ENCODE data around the gene CUX1.

Gene CUX1

GRCh38 chr7:102054158-102054557 lies 236.7 kb downstream of the CUX1 start:
- no peak for DNase-seq

DNA sequence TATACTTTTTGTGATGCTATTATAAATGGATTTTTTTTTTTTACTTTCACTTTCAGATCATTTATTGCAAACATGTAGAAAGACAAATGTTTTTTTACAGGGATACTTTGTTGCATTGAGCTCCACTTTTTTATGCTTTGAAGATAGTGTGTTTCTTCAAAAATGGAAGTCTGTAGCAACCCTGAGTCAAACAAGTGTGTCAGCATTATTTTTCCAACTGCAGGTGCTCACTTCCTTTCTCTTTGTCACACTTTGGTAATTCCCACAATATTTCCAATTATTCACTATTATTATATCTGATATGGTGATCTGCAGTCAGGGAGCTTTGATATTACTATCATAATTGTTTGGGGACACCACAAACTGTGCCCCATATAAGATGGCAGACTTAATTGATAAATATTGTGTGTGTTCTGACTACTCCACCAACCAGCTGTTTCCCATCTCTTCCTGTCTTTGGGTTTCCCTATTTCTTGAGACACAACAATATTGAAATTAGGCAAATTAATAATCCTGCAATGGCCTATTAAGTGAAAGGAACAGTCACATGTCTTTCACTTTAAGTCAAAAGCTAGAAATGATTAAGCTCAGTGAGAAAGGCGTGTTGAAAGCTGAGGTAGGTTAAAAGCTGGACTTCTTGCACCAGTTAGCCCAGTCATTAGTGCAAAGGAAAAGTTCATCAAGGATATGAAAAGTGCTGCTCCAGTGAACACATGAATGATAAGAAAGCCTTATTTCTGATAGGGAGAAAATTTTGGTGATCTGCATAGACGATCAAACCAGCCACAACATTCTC lies 238.0 kb downstream of the CUX1 start:
- DNase-seq: no peak

- no peak for DNase-seq
Observed at GRCh38 chr7:102059524-102059923, 242.1 kb downstream of the CUX1 start.

DNA sequence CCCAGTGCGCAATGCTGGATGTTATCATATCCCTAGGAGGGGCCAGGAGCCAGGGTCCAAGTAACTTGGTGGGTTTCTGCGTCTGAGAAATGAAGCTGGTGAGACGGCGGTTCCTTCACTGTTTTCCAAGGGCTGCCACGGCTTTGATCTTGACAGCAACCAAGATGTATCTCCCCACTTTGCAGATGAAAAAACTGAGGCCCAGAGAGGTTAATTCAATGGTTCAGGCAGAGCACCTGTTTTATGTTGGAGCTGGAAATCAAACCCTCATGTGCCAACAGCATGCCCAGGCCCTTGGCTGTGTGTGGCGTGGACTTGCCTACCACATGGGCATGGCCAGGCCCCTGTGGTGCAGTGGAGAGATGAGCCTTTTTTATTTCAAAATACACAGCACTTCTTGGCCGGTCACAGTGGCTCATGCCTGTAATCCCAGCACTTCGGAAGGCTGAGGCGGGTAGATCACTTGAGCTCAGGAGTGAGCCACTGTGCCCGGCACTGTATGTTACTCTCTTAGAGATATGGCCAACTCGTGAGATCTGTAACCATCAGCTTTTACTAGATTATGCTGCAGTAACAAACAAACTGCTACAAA lies 244.0 kb downstream of the CUX1 start:
- DNase-seq: no peak

DNA sequence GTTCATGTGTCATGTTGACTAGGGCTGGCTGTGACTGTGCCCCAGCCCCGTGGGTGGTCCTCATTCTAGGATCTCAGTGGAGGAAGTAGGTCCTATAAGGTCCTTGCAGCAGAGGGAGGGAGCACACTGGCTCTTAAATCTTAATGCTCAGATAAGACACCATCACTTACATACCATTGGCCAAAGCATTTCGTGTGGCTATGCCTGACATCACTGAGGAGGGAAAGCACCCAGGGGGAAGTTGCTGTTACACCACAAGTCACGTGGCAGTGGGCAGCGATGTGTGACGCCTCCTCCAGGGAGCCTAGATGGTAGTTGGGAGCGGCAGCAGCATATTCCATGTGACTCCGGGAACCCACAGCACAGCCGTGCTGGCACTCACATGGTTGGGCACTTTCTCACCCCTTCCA lies 244.6 kb downstream of the CUX1 start:
- peak; percentile 12 for DNase-seq

DNA sequence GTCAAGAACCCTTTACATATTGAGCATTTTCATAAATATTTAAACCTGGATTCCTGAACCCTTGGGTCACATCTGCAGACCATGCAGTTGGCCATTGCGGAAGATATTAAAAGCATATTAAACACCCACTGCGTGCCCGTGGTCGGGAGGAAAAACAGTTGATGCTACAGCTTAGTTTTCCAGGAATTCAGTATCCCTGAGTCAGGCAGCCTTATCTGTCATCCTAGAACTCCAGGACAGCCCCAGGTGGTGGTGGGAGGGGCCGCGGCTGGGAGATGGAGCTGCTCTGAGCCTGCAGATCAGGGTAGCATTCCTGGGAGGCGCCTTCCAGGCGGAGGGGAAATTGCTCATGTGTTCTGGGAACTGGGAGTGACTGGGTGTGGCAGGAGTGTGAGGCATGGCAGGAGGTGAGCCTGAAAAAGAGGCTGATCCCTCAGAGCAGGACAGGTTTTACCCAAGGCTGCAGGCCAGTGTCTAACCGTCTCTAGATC lies 246.3 kb downstream of the CUX1 start:
- DNase-seq: no peak

DNA sequence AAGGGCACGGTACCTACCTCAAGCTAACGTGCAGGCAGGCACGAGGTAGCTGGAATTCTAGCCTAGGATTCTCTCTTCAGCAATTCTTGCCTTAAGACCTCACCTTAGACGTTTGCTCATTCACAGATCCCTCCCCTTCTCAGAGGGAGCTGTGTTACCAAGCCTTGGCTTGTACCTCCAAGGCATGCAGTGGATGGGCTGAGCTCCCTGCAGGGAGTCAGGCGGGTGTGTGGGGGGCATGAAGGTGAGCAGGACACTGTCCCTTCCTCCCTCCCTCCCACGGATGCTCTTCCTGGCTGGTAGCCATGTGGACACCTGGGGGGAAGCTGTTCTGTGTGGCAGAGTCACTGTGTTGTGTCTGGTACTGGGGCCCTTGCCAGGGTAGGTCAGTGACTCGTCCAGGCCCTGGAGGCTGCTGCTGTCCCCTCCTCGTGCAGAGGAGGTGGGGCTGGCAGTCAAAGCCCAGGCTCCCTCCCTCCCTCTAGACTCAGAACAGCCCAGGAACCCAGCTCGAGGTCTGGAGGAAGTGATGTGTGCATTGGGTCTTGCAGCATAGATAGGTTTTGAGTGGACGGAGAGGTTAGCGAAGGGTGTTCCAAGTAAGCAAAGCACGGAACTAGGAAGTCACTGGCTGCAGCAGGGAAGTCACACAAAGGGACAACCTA lies 247.1 kb downstream of the CUX1 start:
- DNase-seq: peak; percentile 24

GRCh38 chr7:102065226-102065625 lies 247.8 kb downstream of the CUX1 start:
- DNase-seq: no peak

- DNase-seq: no peak
Observed at GRCh38 chr7:102066476-102066875, 249.1 kb downstream of the CUX1 start.

DNA sequence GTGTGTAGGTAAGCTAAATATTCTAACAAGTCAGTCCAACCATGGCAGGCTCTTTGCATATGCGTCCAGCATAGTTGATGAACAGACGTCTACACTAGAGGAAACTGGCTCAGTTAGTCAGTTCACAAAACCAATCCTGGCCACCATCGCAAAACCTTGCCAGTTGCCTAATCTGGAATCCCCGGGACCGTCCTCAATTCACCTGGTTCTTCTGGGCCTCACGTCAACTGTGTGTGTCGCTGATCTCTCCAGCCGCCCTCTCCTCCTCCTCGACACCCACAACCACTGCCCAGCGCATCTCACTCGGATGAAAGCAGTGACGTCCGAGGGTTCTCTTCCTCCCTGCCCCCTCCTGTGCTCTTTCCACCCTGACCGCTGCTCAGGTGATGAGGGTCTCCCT lies 251.4 kb downstream of the CUX1 start:
- no peak for DNase-seq

- no peak for DNase-seq
Observed at GRCh38 chr7:102069931-102070629, 252.7 kb downstream of the CUX1 start.

- no peak for DNase-seq
Observed at GRCh38 chr7:102072003-102072402, 254.6 kb downstream of the CUX1 start.

- DNase-seq: no peak
Observed at GRCh38 chr7:102072636-102073209, 255.3 kb downstream of the CUX1 start.

GRCh38 chr7:102073931-102074880 lies 256.8 kb downstream of the CUX1 start:
- no peak for DNase-seq

DNA sequence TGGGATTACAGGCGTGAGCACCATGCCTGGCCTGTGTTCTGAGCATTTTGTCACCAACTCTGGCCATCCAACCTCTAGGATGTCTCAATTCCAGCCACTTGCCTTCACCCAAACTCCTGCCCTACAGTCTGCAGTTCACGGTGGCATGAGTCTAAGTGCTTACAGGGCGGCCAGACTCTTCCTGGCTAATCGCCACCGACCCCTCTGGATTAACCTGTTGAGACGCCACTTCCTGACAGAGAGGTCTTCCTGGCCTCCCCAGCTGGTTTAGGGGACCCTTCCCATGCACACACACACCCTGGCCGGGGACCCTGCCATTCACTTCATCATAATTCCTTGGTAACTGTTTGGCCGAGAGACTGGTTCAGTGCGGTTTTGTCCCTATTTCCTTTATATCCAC lies 257.7 kb downstream of the CUX1 start:
- no peak for DNase-seq

- DNase-seq: no peak
Observed at GRCh38 chr7:102075553-102076135, 258.2 kb downstream of the CUX1 start.

GRCh38 chr7:102077081-102077480 lies 259.7 kb downstream of the CUX1 start:
- DNase-seq: no peak

GRCh38 chr7:102079140-102080018 lies 262.0 kb downstream of the CUX1 start:
- no peak for DNase-seq

DNA sequence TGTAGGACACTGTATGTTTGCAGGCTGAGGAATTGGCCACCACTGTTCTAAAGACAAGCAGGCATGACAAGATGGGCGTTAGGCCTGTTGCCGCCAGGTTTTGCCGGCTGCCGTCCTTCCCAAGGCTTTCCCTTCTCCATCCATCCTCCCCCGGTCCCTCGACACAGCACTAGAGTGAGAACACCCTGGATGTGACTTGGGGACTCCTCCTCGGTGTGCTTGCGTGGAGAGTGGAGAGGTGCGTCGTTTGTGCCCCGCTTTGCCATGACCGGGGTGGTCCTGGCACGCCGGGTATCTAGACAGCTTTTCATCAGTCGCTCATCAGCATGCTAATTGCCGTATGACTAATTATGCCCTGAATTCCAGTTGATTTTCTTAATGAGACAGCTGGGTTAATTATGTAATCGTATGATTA lies 262.6 kb downstream of the CUX1 start:
- no peak for DNase-seq
